HEK293 (cell line): Measurements from ENCODE around the gene TLE3.
A peak's percentile ranks its signal among the peaks of the same experiment; 100 is the strongest.

ENCODE experiments used
- GFI1B ChIP-seq: fragments of 450-650 bp; formaldehyde crosslinking; IDR thresholded peaks from 2 replicates; pipeline ENCODE4 v1.5.1; 2016; ENCODE audit warnings: missing biosample characterization, missing genetic modification characterization
- GLI2 ChIP-seq: fragments of 450-650 bp; formaldehyde crosslinking; IDR thresholded peaks from 2 replicates; pipeline ENCODE4; 2017; ENCODE audit warnings: missing biosample characterization, missing genetic modification characterization, low read depth, borderline replicate concordance
- KLF10 ChIP-seq: fragments of 450-650 bp; IDR thresholded peaks from 2 replicates; pipeline ENCODE4 v1.5.1; 2018; ENCODE audit warnings: missing biosample characterization, mild to moderate bottlenecking, missing genetic modification characterization
- REPIN1 ChIP-seq: fragments of 450-650 bp; formaldehyde crosslinking; IDR thresholded peaks from 2 replicates; pipeline ENCODE4 v1.5.1; 2017; ENCODE audit warnings: missing biosample characterization, missing genetic modification characterization, low read depth
- SP2 ChIP-seq: fragments of 450-650 bp; formaldehyde crosslinking; IDR thresholded peaks from 2 replicates; pipeline ENCODE4 v1.5.1; 2016; ENCODE audit warnings: missing biosample characterization, missing genetic modification characterization
- TCF7L2 ChIP-seq: IDR thresholded peaks from 2 replicates; pipeline ENCODE4 v1.6.1; 2011; ENCODE audit warnings: low read depth, mild to moderate bottlenecking, inconsistent platforms, low read length, moderate library complexity, borderline replicate concordance
- ZBTB17 ChIP-seq: fragments of 450-650 bp; formaldehyde crosslinking; IDR thresholded peaks from 2 replicates; pipeline ENCODE4 v1.5.1; 2016; ENCODE audit warnings: missing biosample characterization, missing genetic modification characterization
- ZBTB20 ChIP-seq: fragments of 450-650 bp; formaldehyde crosslinking; IDR thresholded peaks from 2 replicates; pipeline ENCODE4 v1.5.1; 2016; ENCODE audit warnings: missing biosample characterization, missing genetic modification characterization
- ZBTB21 ChIP-seq: fragments of 450-650 bp; formaldehyde crosslinking; IDR thresholded peaks from 2 replicates; pipeline ENCODE4 v1.5.1; 2017; ENCODE audit warnings: missing biosample characterization, missing genetic modification characterization
- ZNF121 ChIP-seq: fragments of 450-650 bp; formaldehyde crosslinking; IDR thresholded peaks from 2 replicates; pipeline ENCODE4 v1.5.1; 2016; ENCODE audit warnings: missing biosample characterization, missing genetic modification characterization
- ZNF140 ChIP-seq: fragments of 450-650 bp; formaldehyde crosslinking; IDR thresholded peaks from 2 replicates; pipeline ENCODE4 v1.5.1; 2016; ENCODE audit warnings: missing biosample characterization, missing genetic modification characterization
- ZNF146 ChIP-seq: fragments of 450-650 bp; formaldehyde crosslinking; IDR thresholded peaks from 2 replicates; pipeline ENCODE4 v1.5.1; 2016; ENCODE audit warnings: missing biosample characterization, missing genetic modification characterization
- ZNF184 ChIP-seq: fragments of 450-650 bp; IDR thresholded peaks from 2 replicates; pipeline ENCODE4 v1.5.1; 2018; ENCODE audit warnings: missing biosample characterization, mild to moderate bottlenecking, missing genetic modification characterization
- ZNF19 ChIP-seq: fragments of 450-650 bp; formaldehyde crosslinking; IDR thresholded peaks from 2 replicates; pipeline ENCODE4; 2016; ENCODE audit warnings: missing biosample characterization, missing genetic modification characterization, low read depth
- ZNF214 ChIP-seq: fragments of 450-650 bp; formaldehyde crosslinking; IDR thresholded peaks from 2 replicates; pipeline ENCODE4 v1.5.1; 2017; ENCODE audit warnings: missing biosample characterization, mild to moderate bottlenecking, missing genetic modification characterization, borderline replicate concordance
- ZNF266 ChIP-seq: fragments of 450-650 bp; formaldehyde crosslinking; IDR thresholded peaks from 2 replicates; pipeline ENCODE4 v1.5.1; 2016; ENCODE audit warnings: missing biosample characterization, missing genetic modification characterization, low read depth
- ZNF302 ChIP-seq: fragments of 450-650 bp; formaldehyde crosslinking; IDR thresholded peaks from 2 replicates; pipeline ENCODE4 v1.5.1; 2016; ENCODE audit warnings: missing biosample characterization, missing genetic modification characterization, low read depth
- ZNF335 ChIP-seq: fragments of 450-650 bp; formaldehyde crosslinking; conservative IDR thresholded peaks from 2 replicates; pipeline ENCODE4 v1.5.1; 2016; ENCODE audit warnings: missing biosample characterization, missing genetic modification characterization
- ZNF354C ChIP-seq: fragments of 450-650 bp; formaldehyde crosslinking; IDR thresholded peaks from 2 replicates; pipeline ENCODE4 v1.5.1; 2016; ENCODE audit warnings: missing biosample characterization, missing genetic modification characterization, low read depth, borderline replicate concordance
- ZNF366 ChIP-seq: fragments of 450-650 bp; formaldehyde crosslinking; conservative IDR thresholded peaks from 2 replicates; pipeline ENCODE4 v1.5.1; 2016; ENCODE audit warnings: missing biosample characterization, missing genetic modification characterization
- ZNF473 ChIP-seq: fragments of 450-650 bp; formaldehyde crosslinking; IDR thresholded peaks from 2 replicates; pipeline ENCODE4 v1.5.1; 2017; ENCODE audit warnings: missing biosample characterization, missing genetic modification characterization
- ZNF600 ChIP-seq: fragments of 450-650 bp; formaldehyde crosslinking; IDR thresholded peaks from 2 replicates; pipeline ENCODE4 v1.5.1; 2016; ENCODE audit warnings: missing biosample characterization, missing genetic modification characterization
- ZNF677 ChIP-seq: fragments of 450-650 bp; IDR thresholded peaks from 2 replicates; pipeline ENCODE4 v1.5.0; 2018; ENCODE audit warnings: missing biosample characterization, mild to moderate bottlenecking, missing genetic modification characterization, moderate library complexity
- ZNF830 ChIP-seq: fragments of 450-650 bp; IDR thresholded peaks from 2 replicates; pipeline ENCODE4 v1.5.0; 2018; ENCODE audit warnings: missing biosample characterization, missing genetic modification characterization, low read depth, mild to moderate bottlenecking, moderate library complexity
- ZNF843 ChIP-seq: fragments of 450-650 bp; formaldehyde crosslinking; IDR thresholded peaks from 2 replicates; pipeline ENCODE4 v1.5.1; 2016; ENCODE audit warnings: missing biosample characterization, missing genetic modification characterization
- TF ChIP-seq, protein P1 (sequence below): fragments of 450-650 bp; formaldehyde crosslinking; IDR thresholded peaks from 2 replicates; pipeline ENCODE4 v1.5.1; 2017; ENCODE audit warnings: missing biosample characterization, missing genetic modification characterization
- TF ChIP-seq, protein P2 (sequence below): fragments of 450-650 bp; formaldehyde crosslinking; IDR thresholded peaks from 2 replicates; pipeline ENCODE4 v1.5.1; 2016; ENCODE audit warnings: missing biosample characterization, missing genetic modification characterization, borderline replicate concordance
- TF ChIP-seq, protein P3 (sequence below): fragments of 450-650 bp; formaldehyde crosslinking; IDR thresholded peaks from 2 replicates; pipeline ENCODE4; 2016; ENCODE audit warnings: missing biosample characterization, missing genetic modification characterization
- TF ChIP-seq, protein P4 (sequence below): fragments of 450-650 bp; formaldehyde crosslinking; IDR thresholded peaks from 2 replicates; pipeline ENCODE4 v1.5.1; 2016; ENCODE audit warnings: missing biosample characterization, missing genetic modification characterization
- TF ChIP-seq, protein P5 (sequence below): fragments of 450-650 bp; formaldehyde crosslinking; IDR thresholded peaks from 2 replicates; pipeline ENCODE4 v1.5.1; 2016; ENCODE audit warnings: missing biosample characterization, missing genetic modification characterization, low read depth

The TLE3 gene

DNA sequence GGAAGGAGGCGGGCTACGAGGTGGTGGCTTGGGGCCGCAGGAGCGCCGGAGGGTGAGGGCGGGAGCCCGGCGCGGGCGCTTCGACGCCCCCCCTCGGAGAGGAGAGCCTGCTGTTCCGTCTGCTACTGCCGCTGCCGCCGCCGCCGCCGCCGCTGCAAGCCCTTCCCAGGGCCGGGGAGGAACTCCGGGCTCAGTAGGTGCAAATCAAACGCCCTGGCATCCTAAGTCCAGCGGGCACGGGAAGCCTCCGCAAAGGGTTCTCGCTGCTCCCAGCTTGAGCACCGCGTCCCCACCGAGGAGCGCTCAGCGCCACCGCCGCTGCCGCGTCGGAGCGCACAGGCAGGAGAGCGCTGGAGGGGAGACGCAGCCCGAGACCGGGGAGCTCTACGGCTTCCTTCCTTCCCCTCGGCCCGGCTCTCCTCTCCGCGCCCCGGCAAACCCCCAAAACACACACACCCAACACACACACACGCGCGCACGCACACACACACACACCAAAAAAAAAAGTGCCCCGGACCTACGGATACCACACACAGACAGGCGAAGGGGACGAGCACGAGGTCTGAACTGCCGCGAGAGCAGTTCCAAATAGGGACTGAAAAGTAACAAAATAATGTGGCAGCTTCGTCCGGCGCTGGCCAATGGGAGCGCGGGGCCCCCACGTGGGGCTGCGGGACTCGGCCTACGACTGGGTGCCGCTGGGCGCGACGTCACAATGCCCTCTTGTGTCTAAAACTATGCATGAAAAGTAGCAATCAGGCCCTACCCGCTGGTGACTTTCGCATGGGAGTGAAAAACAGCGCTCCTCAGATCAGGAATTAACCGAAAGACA lies at the start of gene TLE3 (continued):
- TF ChIP-seq ZNF146, result peak; percentile 83
- peak; percentile 95 for TF ChIP-seq ZBTB20
- TF ChIP-seq, protein P1, sequence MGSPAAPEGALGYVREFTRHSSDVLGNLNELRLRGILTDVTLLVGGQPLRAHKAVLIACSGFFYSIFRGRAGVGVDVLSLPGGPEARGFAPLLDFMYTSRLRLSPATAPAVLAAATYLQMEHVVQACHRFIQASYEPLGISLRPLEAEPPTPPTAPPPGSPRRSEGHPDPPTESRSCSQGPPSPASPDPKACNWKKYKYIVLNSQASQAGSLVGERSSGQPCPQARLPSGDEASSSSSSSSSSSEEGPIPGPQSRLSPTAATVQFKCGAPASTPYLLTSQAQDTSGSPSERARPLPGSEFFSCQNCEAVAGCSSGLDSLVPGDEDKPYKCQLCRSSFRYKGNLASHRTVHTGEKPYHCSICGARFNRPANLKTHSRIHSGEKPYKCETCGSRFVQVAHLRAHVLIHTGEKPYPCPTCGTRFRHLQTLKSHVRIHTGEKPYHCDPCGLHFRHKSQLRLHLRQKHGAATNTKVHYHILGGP (tag by site-specific recombination), result no peak
- TF ChIP-seq, protein P2, sequence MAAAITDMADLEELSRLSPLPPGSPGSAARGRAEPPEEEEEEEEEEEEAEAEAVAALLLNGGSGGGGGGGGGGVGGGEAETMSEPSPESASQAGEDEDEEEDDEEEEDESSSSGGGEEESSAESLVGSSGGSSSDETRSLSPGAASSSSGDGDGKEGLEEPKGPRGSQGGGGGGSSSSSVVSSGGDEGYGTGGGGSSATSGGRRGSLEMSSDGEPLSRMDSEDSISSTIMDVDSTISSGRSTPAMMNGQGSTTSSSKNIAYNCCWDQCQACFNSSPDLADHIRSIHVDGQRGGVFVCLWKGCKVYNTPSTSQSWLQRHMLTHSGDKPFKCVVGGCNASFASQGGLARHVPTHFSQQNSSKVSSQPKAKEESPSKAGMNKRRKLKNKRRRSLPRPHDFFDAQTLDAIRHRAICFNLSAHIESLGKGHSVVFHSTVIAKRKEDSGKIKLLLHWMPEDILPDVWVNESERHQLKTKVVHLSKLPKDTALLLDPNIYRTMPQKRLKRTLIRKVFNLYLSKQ (tag by site-specific recombination), result peak; percentile 98; the same call in 1 of the 2 replicates
- no peak for TF ChIP-seq ZNF677 (tag by site-specific recombination)
- TF ChIP-seq ZNF140 (tag by site-specific recombination), result no peak
- TF ChIP-seq GLI2 (tag by site-specific recombination), result no peak
- no peak; the same call in none of the 2 replicates for TF ChIP-seq ZNF600 (tag by site-specific recombination)
- TF ChIP-seq ZNF354C (tag by site-specific recombination), result no peak
- no peak for TF ChIP-seq ZNF302 (tag by site-specific recombination)
- no peak for TF ChIP-seq ZNF19
- no peak for TF ChIP-seq ZNF266 (tag by site-specific recombination)
- no peak for TF ChIP-seq ZNF214 (tag by site-specific recombination)
- TF ChIP-seq ZNF830 (tag by site-specific recombination), result no peak
- no peak for TF ChIP-seq ZNF366 (tag by site-specific recombination)
- TF ChIP-seq ZNF843, result peak; percentile 83
- TF ChIP-seq KLF10 (tag by site-specific recombination), result no peak
- TF ChIP-seq ZNF473 (tag by site-specific recombination), result no peak
- peak; percentile 86 for TF ChIP-seq ZBTB21 (tag by site-specific recombination)
- TF ChIP-seq REPIN1 (tag by site-specific recombination), result peak; percentile 86
- TF ChIP-seq ZBTB17, result peak; percentile 78
- TF ChIP-seq, protein P3, sequence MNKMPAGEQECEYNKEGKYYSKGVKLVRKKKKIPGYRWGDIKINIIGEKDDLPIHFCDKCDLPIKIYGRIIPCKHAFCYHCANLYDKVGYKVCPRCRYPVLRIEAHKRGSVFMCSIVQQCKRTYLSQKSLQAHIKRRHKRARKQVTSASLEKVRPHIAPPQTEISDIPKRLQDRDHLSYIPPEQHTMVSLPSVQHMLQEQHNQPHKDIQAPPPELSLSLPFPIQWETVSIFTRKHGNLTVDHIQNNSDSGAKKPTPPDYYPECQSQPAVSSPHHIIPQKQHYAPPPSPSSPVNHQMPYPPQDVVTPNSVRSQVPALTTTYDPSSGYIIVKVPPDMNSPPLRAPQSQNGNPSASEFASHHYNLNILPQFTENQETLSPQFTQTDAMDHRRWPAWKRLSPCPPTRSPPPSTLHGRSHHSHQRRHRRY, result peak; percentile 82; the same call in 1 of the 2 replicates
- TF ChIP-seq, protein P4, sequence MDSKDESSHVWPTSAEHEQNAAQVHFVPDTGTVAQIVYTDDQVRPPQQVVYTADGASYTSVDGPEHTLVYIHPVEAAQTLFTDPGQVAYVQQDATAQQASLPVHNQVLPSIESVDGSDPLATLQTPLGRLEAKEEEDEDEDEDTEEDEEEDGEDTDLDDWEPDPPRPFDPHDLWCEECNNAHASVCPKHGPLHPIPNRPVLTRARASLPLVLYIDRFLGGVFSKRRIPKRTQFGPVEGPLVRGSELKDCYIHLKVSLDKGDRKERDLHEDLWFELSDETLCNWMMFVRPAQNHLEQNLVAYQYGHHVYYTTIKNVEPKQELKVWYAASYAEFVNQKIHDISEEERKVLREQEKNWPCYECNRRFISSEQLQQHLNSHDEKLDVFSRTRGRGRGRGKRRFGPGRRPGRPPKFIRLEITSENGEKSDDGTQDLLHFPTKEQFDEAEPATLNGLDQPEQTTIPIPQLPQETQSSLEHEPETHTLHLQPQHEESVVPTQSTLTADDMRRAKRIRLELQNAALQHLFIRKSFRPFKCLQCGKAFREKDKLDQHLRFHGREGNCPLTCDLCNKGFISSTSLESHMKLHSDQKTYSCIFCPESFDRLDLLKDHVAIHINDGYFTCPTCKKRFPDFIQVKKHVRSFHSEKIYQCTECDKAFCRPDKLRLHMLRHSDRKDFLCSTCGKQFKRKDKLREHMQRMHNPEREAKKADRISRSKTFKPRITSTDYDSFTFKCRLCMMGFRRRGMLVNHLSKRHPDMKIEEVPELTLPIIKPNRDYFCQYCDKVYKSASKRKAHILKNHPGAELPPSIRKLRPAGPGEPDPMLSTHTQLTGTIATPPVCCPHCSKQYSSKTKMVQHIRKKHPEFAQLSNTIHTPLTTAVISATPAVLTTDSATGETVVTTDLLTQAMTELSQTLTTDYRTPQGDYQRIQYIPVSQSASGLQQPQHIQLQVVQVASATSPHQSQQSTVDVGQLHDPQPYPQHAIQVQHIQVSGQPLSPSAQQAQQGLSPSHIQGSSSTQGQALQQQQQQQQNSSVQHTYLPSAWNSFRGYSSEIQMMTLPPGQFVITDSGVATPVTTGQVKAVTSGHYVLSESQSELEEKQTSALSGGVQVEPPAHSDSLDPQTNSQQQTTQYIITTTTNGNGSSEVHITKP (tag by site-specific recombination), result peak; percentile 78
- TF ChIP-seq ZNF184 (tag by site-specific recombination), result no peak
- peak; percentile 61; the same call in 1 of the 2 replicates for TF ChIP-seq ZNF121 (tag by site-specific recombination)
- peak; percentile 71; the same call in 1 of the 2 replicates for TF ChIP-seq GFI1B (tag by site-specific recombination)
- TF ChIP-seq TCF7L2, result no peak
- TF ChIP-seq, protein P5, sequence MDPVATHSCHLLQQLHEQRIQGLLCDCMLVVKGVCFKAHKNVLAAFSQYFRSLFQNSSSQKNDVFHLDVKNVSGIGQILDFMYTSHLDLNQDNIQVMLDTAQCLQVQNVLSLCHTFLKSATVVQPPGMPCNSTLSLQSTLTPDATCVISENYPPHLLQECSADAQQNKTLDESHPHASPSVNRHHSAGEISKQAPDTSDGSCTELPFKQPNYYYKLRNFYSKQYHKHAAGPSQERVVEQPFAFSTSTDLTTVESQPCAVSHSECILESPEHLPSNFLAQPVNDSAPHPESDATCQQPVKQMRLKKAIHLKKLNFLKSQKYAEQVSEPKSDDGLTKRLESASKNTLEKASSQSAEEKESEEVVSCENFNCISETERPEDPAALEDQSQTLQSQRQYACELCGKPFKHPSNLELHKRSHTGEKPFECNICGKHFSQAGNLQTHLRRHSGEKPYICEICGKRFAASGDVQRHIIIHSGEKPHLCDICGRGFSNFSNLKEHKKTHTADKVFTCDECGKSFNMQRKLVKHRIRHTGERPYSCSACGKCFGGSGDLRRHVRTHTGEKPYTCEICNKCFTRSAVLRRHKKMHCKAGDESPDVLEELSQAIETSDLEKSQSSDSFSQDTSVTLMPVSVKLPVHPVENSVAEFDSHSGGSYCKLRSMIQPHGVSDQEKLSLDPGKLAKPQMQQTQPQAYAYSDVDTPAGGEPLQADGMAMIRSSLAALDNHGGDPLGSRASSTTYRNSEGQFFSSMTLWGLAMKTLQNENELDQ, result no peak
- TF ChIP-seq SP2, result peak; percentile 90
- peak; percentile 97 for TF ChIP-seq ZNF335 (tag by site-specific recombination)
